ENCODE measurements around the gene ST6GALNAC3.

DNA sequence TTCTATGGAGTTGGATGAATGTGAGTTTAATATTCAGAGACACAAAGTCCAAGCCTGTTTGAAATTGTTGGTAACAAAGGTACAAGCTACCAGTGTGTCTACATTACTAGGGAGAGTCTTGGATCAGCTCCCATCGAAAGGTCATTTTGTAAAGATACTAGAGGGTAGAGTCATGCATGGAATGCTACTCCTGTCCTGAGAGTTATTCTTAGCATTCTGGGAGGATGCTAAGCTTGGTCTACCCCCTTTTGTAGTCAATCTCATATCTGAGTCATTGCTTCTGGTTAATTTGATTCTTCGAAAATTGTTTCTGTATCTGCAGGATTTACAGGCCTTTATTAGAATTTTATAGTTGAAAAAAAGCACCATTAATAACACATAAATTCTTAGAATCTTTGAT, 240.2 kb downstream of the ST6GALNAC3 start:
- TF ChIP-seq CTCF (conservative IDR thresholded peaks at IDR 0.05; ENCODE audit: low read length): no peak
- TF ChIP-seq EZH2phosphoT487 (IDR thresholded peaks at IDR 0.05; ENCODE audit: borderline replicate concordance): no peak

Data from Loucy (cell line).